CD4-positive, alpha-beta T cell (primary cell): ENCODE results near the gene MEG3. TPM values are rescaled to one million over a fixed set of nuclear protein-coding genes. Genes with fewer than 3 reads are reported as not detected.

Experiments used
- ATAC-seq: fragments of 200-7000 bp; cut with Tn5 transposase; one replicate; pipeline ENCODE4 v1.10.0; 2022; ENCODE audit warnings: mild to moderate bottlenecking; ENCODE audit not compliant: poor library complexity
- CTCF ChIA-PET: fragments of 350-600 bp; sonication (Branson Sonifier 250); formaldehyde crosslinking; loops from one replicate; lab custom pipeline; 2021; ENCODE audit warnings: antibody characterized with exemption, inconsistent platforms; lab: Charles Lee
- POLR2A ChIA-PET: fragments of 350-600 bp; sonication (Branson Sonifier 250); formaldehyde crosslinking; loops from one replicate; lab custom pipeline; 2021; ENCODE audit warnings: antibody characterized with exemption, inconsistent platforms; lab: Charles Lee
- DNase-seq, 14 experiments: peaks; one replicate each; pipeline ENCODE4 v3.0.0-alpha.2; 2013 to 2020; ENCODE audit warnings: mixed read lengths in 2 of 14
- H3K27ac ChIP-seq, 2 donors: one replicate each; pipeline versions ENCODE4 v1.5.1 to v1.7.0; 2013; ENCODE audit warnings: low read length in 2 of 2, low read depth in 1 of 2, mild to moderate bottlenecking in 1 of 2
- H3K27me3 ChIP-seq, 2 experiments: 1 replicate in 1 of 2; 2 replicates in 1 of 2; pipeline versions ENCODE4 v1.6.1 to v1.7.0; 2013; ENCODE audit warnings: low read length in 2 of 2, control low read depth in 1 of 2, mild to moderate bottlenecking in 1 of 2, moderate library complexity in 1 of 2; ENCODE audit not compliant: insufficient read depth in 2 of 2, control insufficient read depth in 1 of 2
- H3K36me3 ChIP-seq: one replicate; pipeline ENCODE4 v1.6.1; 2013; ENCODE audit warnings: low read length, control low read depth; ENCODE audit not compliant: insufficient read depth
- H3K4me1 ChIP-seq: one replicate; pipeline ENCODE4 v1.6.1; 2013; ENCODE audit warnings: low read length, control low read depth; ENCODE audit not compliant: insufficient read depth
- H3K4me3 ChIP-seq: one replicate; pipeline ENCODE4 v1.5.1; 2013; ENCODE audit warnings: mild to moderate bottlenecking, low read length, moderate library complexity
- H3K9me3 ChIP-seq, 2 experiments: 1 replicate in 1 of 2; 2 replicates in 1 of 2; pipeline versions ENCODE4 v1.6.1 to v1.7.0; 2013; ENCODE audit warnings: low read length in 2 of 2, mild to moderate bottlenecking in 2 of 2, control low read depth in 1 of 2, moderate library complexity in 1 of 2; ENCODE audit not compliant: control insufficient read depth in 1 of 2, insufficient read depth in 1 of 2
- H3K27ac Mint-ChIP-seq: one replicate; pipeline ENCODE4 v1.8.0; 2020; ENCODE audit warnings: mixed read lengths
- H3K27me3 Mint-ChIP-seq: one replicate; pipeline ENCODE4 v1.8.0; 2021; ENCODE audit warnings: mixed read lengths
- H3K36me3 Mint-ChIP-seq: one replicate; pipeline ENCODE4 v1.8.0; 2021; ENCODE audit warnings: low read depth, mixed read lengths
- H3K4me1 Mint-ChIP-seq: one replicate; pipeline ENCODE4 v1.8.0; 2021; ENCODE audit warnings: low read depth, mixed read lengths
- H3K4me3 Mint-ChIP-seq: one replicate; pipeline ENCODE4 v1.8.0; 2020; ENCODE audit warnings: mild to moderate bottlenecking, mixed read lengths
- H3K9me3 Mint-ChIP-seq: one replicate; pipeline ENCODE4 v1.8.0; 2020; ENCODE audit warnings: mixed read lengths
- CTCF ChIP-seq: fragments of 200-600 bp; IDR thresholded peaks from one replicate; pipeline ENCODE4 v1.8.0; 2022; ENCODE audit warnings: antibody characterized with exemption, mild to moderate bottlenecking
- intact Hi-C, 2 experiments: fragments of 100-400 bp; cut with DNase I in 1 of 2; cut with micrococcal nuclease in 1 of 2; formaldehyde crosslinking; loops; one replicate each; pipeline versions ENCODE4 v1.15.1 to v1.9.0; 2023 to 2025; cut with DNase I, micrococcal nuclease
- total RNA-seq, 174 experiments: library from RNA in 2 of 174; stranded (reverse) in 2 of 174; gene quantifications; one replicate each; pipeline ENCODE4 v1.2.3 and lab custom pipeline; 2021 to 2026

The MEG3 gene
- total RNA-seq, 2 experiments from 2014 or later = not detected

GRCh38 chr14:100890061-100890850 lies 64.3 kb downstream of the MEG3 start:
- TF ChIP-seq CTCF = no peak
- Histone ChIP-seq H3K4me3 (no peak overlapping the region), H3K27me3 (peaks cover 3 to 6% of the 10 kb centered on the region in 2 experiments), H3K4me1 (no peaks in the 10 kb centered on the region), H3K36me3 (no peaks in the 10 kb centered on the region), H3K27ac (no peak overlapping the region), H3K9me3 (peaks cover 0 to 11% of the 10 kb centered on the region in 2 experiments)
- Mint-ChIP-seq H3K36me3 (no peaks in the 10 kb centered on the region), H3K9me3 (no peaks in the 10 kb centered on the region), H3K27me3 (peaks cover 20% of the 10 kb centered on the region), H3K27ac (no peak overlapping the region), H3K4me1 (no peaks in the 10 kb centered on the region), H3K4me3 (no peak overlapping the region)
- DNase-seq = peak in 1 of 14 experiments; percentile 19
- ChIA-PET POLR2A (no interaction called here), CTCF (no interaction called here)
- intact Hi-C loops = no loop called here
- ATAC-seq = no peak

DNA sequence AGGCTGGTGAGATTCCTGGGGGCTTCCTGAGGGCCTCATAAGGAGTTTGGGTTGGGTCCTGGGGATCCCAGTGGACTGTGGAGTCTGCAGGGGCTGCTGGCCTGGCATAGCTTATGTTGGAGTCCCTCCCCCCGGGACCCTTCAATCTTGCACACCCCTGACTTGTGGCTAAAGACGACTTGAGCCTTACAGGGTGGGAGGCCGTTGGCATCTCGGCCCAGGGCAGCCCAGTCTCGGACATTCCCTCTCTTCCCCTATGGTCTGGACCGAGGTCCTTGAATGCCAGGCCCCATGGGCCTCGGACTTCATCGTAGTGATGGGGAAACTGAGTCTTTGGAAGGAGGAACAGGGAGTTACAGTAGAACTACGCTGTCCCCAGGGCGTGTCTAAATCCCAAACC lies 65.1 kb downstream of the MEG3 start:
- ChIA-PET CTCF (no interaction called here), POLR2A (no interaction called here)
- Mint-ChIP-seq H3K9me3 (no peaks in the 10 kb centered on the region), H3K4me1 (no peaks in the 10 kb centered on the region), H3K4me3 (no peak overlapping the region), H3K27ac (no peak overlapping the region), H3K27me3 (peaks cover 18% of the 10 kb centered on the region), H3K36me3 (no peaks in the 10 kb centered on the region)
- no peaks in the 10 kb centered on the region for H3K4me1 ChIP-seq
- H3K36me3 ChIP-seq = no peaks in the 10 kb centered on the region
- no peak for ATAC-seq
- no peak for DNase-seq
- no peak overlapping the region for H3K4me3 ChIP-seq
- peaks cover 0 to 6% of the 10 kb centered on the region in 2 experiments for H3K27me3 ChIP-seq
- TF ChIP-seq CTCF = no peak
- no peak overlapping the region for H3K27ac ChIP-seq
- intact Hi-C loops = no loop called here
- peaks cover 0 to 11% of the 10 kb centered on the region in 2 experiments for H3K9me3 ChIP-seq

GRCh38 chr14:100891501-100892445 lies 65.9 kb downstream of the MEG3 start:
- Histone ChIP-seq H3K4me3 (no peak overlapping the region), H3K27me3 (peaks cover 0 to 9% of the 10 kb centered on the region in 2 experiments), H3K36me3 (no peaks in the 10 kb centered on the region), H3K9me3 (peaks cover 0 to 11% of the 10 kb centered on the region in 2 experiments), H3K27ac (no peak overlapping the region), H3K4me1 (no peaks in the 10 kb centered on the region)
- no peak overlapping the region for H3K27ac Mint-ChIP-seq
- TF ChIP-seq CTCF = no peak
- no peaks in the 10 kb centered on the region for H3K4me1 Mint-ChIP-seq
- no peaks in the 10 kb centered on the region for H3K36me3 Mint-ChIP-seq
- intact Hi-C loops = no loop called here
- no peak for ATAC-seq
- H3K27me3 Mint-ChIP-seq = peaks cover 20% of the 10 kb centered on the region
- CTCF ChIA-PET = no interaction called here
- POLR2A ChIA-PET = no interaction called here
- DNase-seq = peak in 1 of 14 experiments; percentile 15
- H3K4me3 Mint-ChIP-seq = no peak overlapping the region
- H3K9me3 Mint-ChIP-seq = no peaks in the 10 kb centered on the region
